HG03521 (cell line): ENCODE data around the gene MESP1.

Experiments
- ATAC-seq: cut with Tn5 transposase; IDR thresholded peaks from one replicate; pipeline ENCODE4 v1.9.1; 2021; ENCODE audit warnings: mild to moderate bottlenecking, moderate library complexity; ENCODE audit not compliant: unreplicated experiment

MESP1 gene

GRCh38 chr15:89781891-89782618, 31.0 kb upstream of the MESP1 start:
- no peak for ATAC-seq

DNA sequence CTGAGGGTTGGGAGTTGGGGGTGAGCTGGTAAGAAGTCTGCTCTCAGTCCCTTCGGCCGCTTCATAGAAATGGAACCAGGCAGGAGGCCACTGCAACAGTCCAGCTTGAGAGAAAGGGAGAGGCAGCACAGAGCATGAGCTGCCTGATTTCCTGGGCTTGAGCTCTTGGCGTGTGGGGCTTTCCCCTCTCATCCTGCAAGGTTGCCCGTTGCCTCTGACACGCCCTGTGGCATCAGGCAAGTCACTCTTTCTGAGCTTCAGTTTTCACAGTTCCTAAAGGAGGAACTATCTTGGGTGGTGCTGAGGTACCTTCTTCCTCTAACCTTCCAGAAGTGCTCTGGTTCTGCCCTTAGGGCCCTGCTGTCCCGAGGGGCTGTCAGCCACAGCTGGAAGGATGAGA, 30.0 kb upstream of the MESP1 start:
- no peak for ATAC-seq

GRCh38 chr15:89780601-89781000, 29.6 kb upstream of the MESP1 start:
- ATAC-seq: no peak

- no peak for ATAC-seq
Observed at GRCh38 chr15:89778861-89779260, 27.8 kb upstream of the MESP1 start.

DNA sequence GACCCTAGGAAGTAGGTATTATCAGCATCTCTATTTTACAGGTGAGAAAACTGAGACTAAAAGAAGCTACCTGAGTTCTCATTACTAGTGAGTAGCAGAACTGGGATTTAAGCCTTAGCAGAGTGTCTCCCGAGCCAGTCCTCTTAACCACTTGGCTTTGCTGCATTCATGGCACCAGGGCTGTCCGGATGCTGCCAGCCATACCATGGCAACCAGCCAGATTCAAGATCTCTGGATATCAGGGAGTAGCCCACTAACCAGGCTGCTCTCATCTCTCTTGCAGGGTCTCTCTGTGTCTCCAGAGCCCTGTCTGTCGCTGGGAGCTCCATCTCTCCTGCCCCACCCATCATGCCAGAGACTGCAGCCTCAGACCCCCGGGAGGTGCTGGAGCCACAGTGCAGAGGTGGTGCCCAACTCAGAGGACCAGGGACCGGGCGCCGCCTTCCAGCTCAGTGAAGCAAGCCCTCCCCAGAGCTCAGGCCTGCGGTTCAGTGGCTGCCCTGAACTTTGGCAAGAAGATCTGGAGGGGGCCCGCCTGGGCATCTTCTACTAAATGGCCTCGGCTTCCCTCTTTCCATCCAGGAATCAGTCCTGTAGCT, 26.8 kb upstream of the MESP1 start:
- no peak for ATAC-seq

- ATAC-seq: no peak
Observed at GRCh38 chr15:89777073-89777751, 26.2 kb upstream of the MESP1 start.

DNA sequence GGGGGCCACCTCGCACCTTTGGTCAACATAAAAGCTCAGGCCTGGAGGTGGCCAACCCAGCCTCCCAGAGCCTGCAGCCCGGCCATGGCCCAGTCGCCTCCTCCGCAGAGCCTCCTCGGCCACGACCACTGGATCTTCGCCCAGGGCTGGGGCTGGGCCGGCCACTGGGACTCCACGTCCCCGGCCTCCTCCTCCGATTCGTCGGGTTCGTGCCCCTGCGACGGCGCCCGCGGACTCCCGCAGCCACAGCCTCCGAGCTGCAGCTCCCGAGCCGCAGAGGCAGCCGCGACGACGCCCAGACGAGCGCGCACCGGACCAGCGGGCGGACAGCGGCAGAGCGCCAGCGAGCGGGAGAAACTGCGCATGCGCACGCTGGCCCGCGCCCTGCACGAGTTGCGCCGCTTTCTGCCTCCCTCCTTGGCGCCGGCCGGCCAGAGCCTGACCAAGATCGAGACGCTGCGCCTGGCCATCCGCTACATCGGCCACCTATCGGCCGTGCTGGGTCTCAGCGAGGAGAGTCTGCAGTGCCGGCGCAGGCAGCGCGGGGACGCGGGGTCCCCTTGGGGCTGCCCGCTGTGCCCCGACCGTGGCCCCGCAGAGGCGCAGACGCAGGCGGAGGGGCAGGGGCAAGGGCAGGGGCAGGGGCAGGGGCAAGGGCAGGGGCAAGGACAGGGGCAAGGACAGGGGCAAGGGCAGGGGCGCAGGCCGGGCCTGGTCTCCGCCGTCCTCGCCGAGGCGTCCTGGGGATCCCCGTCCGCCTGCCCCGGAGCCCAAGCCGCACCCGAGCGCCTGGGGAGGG, 25.4 kb upstream of the MESP1 start, which contains the start of gene MESP2:
MESP2 (plus strand) TSS at position 59 of the 799 bp plus-strand sequence; CDS start at position 85, 26 bp downstream.
- ATAC-seq: peak; percentile 68

DNA sequence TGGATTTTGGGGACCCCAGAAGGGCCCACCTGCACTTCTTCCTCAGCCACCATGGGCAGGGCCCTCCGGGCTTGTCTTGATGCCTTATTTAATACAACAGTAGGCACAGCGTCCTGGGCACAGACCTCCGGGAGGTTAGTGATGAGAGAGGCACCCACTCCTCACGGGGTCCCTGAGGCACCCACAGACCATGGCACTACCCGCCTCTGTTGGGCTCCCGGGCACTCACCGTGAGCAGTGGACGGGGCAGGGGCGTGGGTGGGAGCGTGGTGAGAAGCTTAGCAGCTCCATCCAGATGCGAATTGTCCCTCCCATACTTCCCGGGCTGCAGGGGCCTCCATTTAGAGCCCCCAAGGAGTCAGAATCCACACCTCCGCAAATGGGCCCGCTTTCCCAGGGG, 24.8 kb upstream of the MESP1 start:
- no peak for ATAC-seq

GRCh38 chr15:89774492-89774891, 23.4 kb upstream of the MESP1 start:
- no peak for ATAC-seq

DNA sequence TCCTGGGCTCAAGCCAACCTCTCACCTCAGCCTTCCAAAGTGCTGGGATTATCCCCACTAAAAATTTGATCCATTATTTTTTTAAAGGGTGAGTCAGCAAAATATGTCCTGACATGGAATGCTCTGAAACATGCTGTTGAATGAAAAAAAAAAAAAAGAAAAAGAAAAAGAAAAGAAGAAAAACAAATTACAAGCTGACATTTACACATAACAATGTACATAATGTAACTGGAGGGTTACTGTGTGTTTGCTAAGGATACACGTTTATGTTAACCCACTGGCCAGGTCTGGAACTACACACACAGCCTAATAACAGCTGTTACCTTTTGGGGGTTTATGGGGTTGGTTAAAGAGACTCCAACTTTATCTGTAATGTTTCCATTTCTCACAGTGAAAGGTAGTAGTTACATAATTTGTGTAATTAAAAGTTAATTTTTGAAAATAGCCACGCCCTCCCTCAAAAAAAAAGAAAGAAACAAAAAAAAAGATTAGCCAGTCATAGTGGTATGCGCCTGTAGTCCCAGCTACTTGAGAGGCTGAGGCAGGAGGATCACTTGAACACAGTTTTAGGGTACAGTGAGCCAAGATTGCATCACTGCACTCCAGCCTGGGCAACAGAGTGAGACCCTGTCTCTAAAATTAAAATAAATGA, 22.0 kb upstream of the MESP1 start:
- no peak for ATAC-seq

DNA sequence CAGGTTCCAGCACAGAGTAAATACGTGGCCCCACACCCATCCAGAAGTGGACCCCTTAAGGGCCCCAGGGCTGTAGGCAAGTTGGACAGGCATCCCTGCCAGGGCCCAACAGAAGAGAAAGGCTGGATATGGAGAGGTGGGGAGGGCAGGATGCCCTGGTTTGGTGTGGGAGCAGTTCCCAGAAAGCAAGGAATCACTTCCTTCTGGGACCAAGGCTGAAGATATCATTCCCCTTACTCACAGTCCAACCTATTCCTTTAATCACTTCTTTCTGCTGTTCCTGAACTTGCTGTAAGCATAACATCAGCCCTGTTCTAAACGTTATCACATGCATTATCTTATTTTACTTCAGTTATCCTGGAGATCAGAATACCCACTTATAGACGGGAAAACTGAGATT, 19.0 kb upstream of the MESP1 start:
- no peak for ATAC-seq

DNA sequence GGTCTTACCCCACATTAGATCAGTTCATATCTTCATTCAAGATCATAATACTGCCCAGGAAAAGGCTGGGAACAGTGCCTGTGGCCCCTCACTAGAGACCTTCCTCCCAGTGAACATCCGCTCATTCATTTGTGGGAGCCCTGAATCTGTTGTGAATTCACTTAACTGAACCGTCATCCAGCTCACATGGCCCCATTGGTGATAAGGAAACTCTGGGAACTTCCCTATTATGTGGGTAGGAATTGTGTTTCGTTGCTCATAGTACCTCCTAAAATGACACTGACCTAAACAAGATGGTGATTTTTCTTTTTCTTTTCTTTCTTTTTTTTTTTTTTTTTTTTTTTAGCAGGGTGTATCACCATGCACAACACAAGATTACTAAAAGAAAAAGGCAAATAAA, 18.3 kb upstream of the MESP1 start:
- no peak for ATAC-seq

- ATAC-seq: no peak
Observed at GRCh38 chr15:89768071-89768500, 17.0 kb upstream of the MESP1 start.

DNA sequence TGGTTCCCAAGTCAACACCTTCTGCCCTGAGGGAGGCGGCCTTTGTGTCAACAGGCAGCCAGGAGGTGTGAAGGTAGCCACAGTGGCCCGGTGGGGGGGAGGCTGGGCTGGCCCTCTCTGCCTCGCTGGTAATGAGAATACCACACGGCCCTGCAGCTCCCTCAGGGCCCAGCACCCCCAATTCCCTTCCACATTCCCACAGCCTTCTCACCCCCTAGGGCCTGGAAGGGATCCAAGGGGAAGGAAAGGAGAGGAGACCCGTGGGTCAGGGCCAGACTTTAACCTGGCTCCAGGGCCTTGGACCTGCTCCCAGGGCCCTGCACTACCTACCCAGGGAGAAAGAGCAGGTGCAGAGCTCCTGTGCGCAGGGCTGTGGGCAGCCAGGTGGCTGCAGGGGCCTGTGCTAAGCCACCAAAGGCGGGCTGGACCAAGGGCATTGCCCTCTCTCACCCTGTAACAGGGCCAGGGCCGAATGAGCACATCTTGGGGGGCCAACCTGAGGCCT, 16.4 kb upstream of the MESP1 start:
- ATAC-seq: no peak

GRCh38 chr15:89766357-89767311, 15.6 kb upstream of the MESP1 start:
- no peak for ATAC-seq

GRCh38 chr15:89765694-89766093, 14.6 kb upstream of the MESP1 start:
- no peak for ATAC-seq

GRCh38 chr15:89761929-89762328, 10.9 kb upstream of the MESP1 start:
- no peak for ATAC-seq

DNA sequence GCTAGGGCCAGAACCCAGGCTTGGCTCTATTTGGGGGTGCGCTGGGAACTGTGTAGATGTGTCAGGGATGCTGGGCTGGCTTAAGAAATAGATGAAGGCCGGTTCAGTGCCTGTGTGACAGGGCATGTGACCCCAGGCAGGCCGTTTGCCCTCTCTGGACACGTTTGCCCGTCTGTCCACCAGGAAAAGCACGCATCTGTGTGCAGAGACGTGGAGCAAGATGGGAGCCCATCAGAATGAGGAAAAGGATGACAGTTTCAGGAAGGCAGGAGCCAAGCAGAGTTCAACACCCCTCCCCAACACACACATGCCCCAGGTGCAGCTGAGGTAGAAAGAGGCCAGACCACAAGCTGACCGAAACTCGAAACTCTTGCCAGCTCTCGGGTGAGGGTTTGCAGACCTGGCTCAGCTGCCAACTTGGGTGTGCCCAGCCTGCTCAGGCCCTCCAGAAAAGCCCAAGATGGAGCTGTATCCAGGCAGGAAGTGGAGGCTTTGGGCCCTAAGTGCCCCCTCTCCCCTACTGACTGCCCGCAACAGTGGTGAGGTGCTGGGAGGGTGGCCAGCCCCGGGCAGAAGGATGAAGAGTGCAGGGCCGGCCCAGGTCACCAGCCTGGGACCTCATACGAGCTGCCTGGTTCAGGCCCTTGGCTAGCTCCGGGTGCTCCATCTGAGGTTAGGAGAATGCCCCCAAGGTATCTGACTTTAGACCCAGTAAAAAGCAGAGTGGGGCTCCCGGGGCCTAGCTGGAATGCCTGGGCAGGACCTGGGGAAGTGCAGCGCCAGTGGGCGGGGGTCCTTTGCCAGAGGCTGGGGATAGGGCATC, 10.2 kb upstream of the MESP1 start:
- no peak for ATAC-seq
